H1 (cell line): ENCODE measurements around the gene SLC6A18. TPM values are rescaled to one million over a fixed set of nuclear protein-coding genes. Genes with fewer than 3 reads are reported as not detected.

Source experiments
- CHD1 ChIP-seq: IDR thresholded peaks from 2 replicates; pipeline ENCODE4 v1.6.1; 2012; ENCODE audit warnings: low read depth, low read length, improper control_type of control experiment
- CHD2 ChIP-seq: IDR thresholded peaks from 2 replicates; pipeline ENCODE4 v1.6.1; 2012; ENCODE audit warnings: low read length, improper control_type of control experiment
- CHD7 ChIP-seq: fragments of 300-600 bp; sonication (generic); IDR thresholded peaks from 2 replicates; pipeline ENCODE4 v1.7.1; 2012; ENCODE audit warnings: low read length, moderate library complexity, mild to moderate bottlenecking, inconsistent platforms; ENCODE audit not compliant: insufficient replicate concordance
- KDM1A ChIP-seq: fragments of 200-600, 300-600 bp; sonication (generic); IDR thresholded peaks from 2 replicates; pipeline ENCODE4 v1.7.1; 2016; ENCODE audit warnings: mild to moderate bottlenecking, low read length, borderline replicate concordance
- PHF8 ChIP-seq: fragments of 200-600 bp; sonication (generic); conservative IDR thresholded peaks from 2 replicates; pipeline ENCODE4 v1.7.1; 2012; ENCODE audit warnings: low read depth, mild to moderate bottlenecking, inconsistent platforms, low read length, moderate library complexity
- POLR2A ChIP-seq, 2 experiments: IDR thresholded peaks; 1 replicate in 1 of 2; 2 replicates in 1 of 2; pipeline ENCODE4 v1.6.1; 2011; ENCODE audit warnings: low read depth in 2 of 2, low read length in 2 of 2, mild to moderate bottlenecking in 2 of 2; ENCODE audit errors: control extremely low read depth in 1 of 2
- RNF2 ChIP-seq: fragments of 200-900, 300-1000 bp; sonication (generic); IDR thresholded peaks from 2 replicates; pipeline ENCODE4 v1.7.1; 2016; ENCODE audit warnings: borderline replicate concordance, low read depth, mild to moderate bottlenecking, antibody characterized with exemption, low read length; ENCODE audit not compliant: poor library complexity, severe bottlenecking; ENCODE audit errors: missing control alignments
- RXRA ChIP-seq: IDR thresholded peaks from 2 replicates; pipeline ENCODE4 v1.6.1; 2011; ENCODE audit warnings: low read depth, mild to moderate bottlenecking, low read length, moderate library complexity; ENCODE audit not compliant: insufficient read depth
- SIN3A ChIP-seq, 2 experiments: IDR thresholded peaks in 1 of 2; conservative IDR thresholded peaks in 1 of 2; 2 replicates each; pipeline ENCODE4 v1.6.1; 2011 to 2012; ENCODE audit warnings: low read length in 2 of 2, improper control_type of control experiment in 1 of 2, low read depth in 1 of 2, mild to moderate bottlenecking in 1 of 2
- polyA plus RNA-seq, 7 experiments: library from polyadenylated mRNA; depleted of rRNA in 3 of 7; stranded (reverse) in 5 of 7; unstranded in 2 of 7; fragments of >200 nt in 5 of 7; fragments of 200-250 nt in 2 of 7; gene quantifications; 1 replicate in 5 of 7; 2 replicates in 1 of 7; 4 replicates in 1 of 7; pipeline versions ENCODE4 v1.2.1 to v1.2.3, GENCODE V29; 2011 to 2013; ENCODE audit warnings: missing spikeins in 2 of 7, mixed read lengths in 2 of 7
- total RNA-seq: library from RNA; stranded (reverse); fragmentation: NEBNext Ultra II Directional; extraction: Animal tissue kit (Norgen Biotek cat#: 25700); gene quantifications from 2 replicates; pipeline ENCODE4 v1.2.1, GENCODE V29; 2021

The SLC6A18 gene
- total and polyA plus RNA-seq, 2 of the 8 experiments (the other 6 are each of a cell fraction or from before 2014, with no cell fraction given), result not detected

GRCh38 chr5:1240496-1241260 lies 15.5 kb downstream of the SLC6A18 start (continued):
- TF ChIP-seq CHD7, result no peak
- TF ChIP-seq KDM1A, result no peak
- TF ChIP-seq POLR2A (IDR thresholded peaks at IDR 0.05; ENCODE audit: control extremely low read depth in 1 of 2, low read depth in 2 of 2, low read length in 2 of 2), result no peak
- TF ChIP-seq CHD2, result no peak
- no peak for TF ChIP-seq SIN3A (conservative IDR thresholded peaks at IDR 0.05 in 1 of 2, IDR thresholded peaks at IDR 0.05 in 1 of 2; ENCODE audit: low read depth in 1 of 2, low read length in 2 of 2)
- no peak for TF ChIP-seq RNF2
- no peak for TF ChIP-seq PHF8
- TF ChIP-seq RXRA, result no peak
- no peak for TF ChIP-seq CHD1
